SK-N-SH treated with all-trans-retinoic acid at 6 μM for 48 hours (cell line): Measurements from ENCODE around the gene MAGI3.

Experiments
- ATAC-seq: fragments of 200-7000 bp; cut with Tn5 transposase; 3 replicates; pipeline ENCODE4 v1.9.1; 2020; ENCODE audit warnings: mild to moderate bottlenecking, moderate library complexity
- ARNTL ChIP-seq: fragments of 450-650 bp; formaldehyde crosslinking; IDR thresholded peaks from 2 replicates; pipeline ENCODE4 v1.5.0; 2020; ENCODE audit warnings: low read depth, mild to moderate bottlenecking, moderate library complexity, borderline replicate concordance
- BACH2 ChIP-seq: fragments of 250-450 bp; sonication (Bioruptor Pico); IDR thresholded peaks from 2 replicates; pipeline ENCODE4 v1.9.0; 2021; ENCODE audit warnings: mild to moderate bottlenecking, borderline replicate concordance
- CREB5 ChIP-seq: fragments of 250-450 bp; sonication (Bioruptor Pico); IDR thresholded peaks from 2 replicates; pipeline ENCODE4 v1.5.1; 2020; ENCODE audit warnings: low read depth, mild to moderate bottlenecking, moderate library complexity
- CSRNP3 ChIP-seq: fragments of 250-450 bp; sonication (Bioruptor Pico); IDR thresholded peaks from 2 replicates; pipeline ENCODE4 v1.5.1; 2021; ENCODE audit warnings: mild to moderate bottlenecking, moderate library complexity
- ESRRG ChIP-seq: fragments of 250-450 bp; sonication (Bioruptor Pico); IDR thresholded peaks from 2 replicates; pipeline ENCODE4 v1.6.1; 2021; ENCODE audit warnings: mild to moderate bottlenecking
- GLIS3 ChIP-seq: fragments of 250-450 bp; sonication (Bioruptor Pico); IDR thresholded peaks from 2 replicates; pipeline ENCODE4 v1.5.0; 2020; ENCODE audit warnings: mild to moderate bottlenecking, moderate library complexity
- ISL1 ChIP-seq: fragments of 250-450 bp; sonication (Bioruptor Pico); IDR thresholded peaks from 2 replicates; pipeline ENCODE4 v2.1.2; 2022; ENCODE audit warnings: mild to moderate bottlenecking, moderate library complexity
- OSR1 ChIP-seq: fragments of 250-450 bp; sonication (Bioruptor Pico); IDR thresholded peaks from 2 replicates; pipeline ENCODE4 v1.8.0; 2022; ENCODE audit warnings: moderate library complexity, mild to moderate bottlenecking, inconsistent platforms
- PATZ1 ChIP-seq: fragments of 250-450 bp; sonication (Bioruptor Pico); IDR thresholded peaks from 2 replicates; pipeline ENCODE4 v1.8.0; 2020; ENCODE audit warnings: mild to moderate bottlenecking, moderate library complexity, borderline replicate concordance
- POU6F1 ChIP-seq: fragments of 250-450 bp; sonication (Bioruptor Pico); IDR thresholded peaks from 2 replicates; pipeline ENCODE4 v1.8.0; 2021; ENCODE audit warnings: low read depth, mild to moderate bottlenecking, moderate library complexity, borderline replicate concordance
- PPARA ChIP-seq: fragments of 250-450 bp; sonication (Bioruptor Pico); IDR thresholded peaks from 2 replicates; pipeline ENCODE4 v1.5.0; 2020; ENCODE audit warnings: mild to moderate bottlenecking, borderline replicate concordance
- RARB ChIP-seq: fragments of 250-450 bp; sonication (Bioruptor Pico); IDR thresholded peaks from 2 replicates; pipeline ENCODE4 v1.8.0; 2021; ENCODE audit warnings: mild to moderate bottlenecking, moderate library complexity
- SNAI2 ChIP-seq: fragments of 250-450 bp; sonication (Bioruptor Pico); IDR thresholded peaks from 2 replicates; pipeline ENCODE4 v1.5.0; 2020; ENCODE audit warnings: mild to moderate bottlenecking, moderate library complexity
- TOX ChIP-seq: fragments of 250-450 bp; sonication (Bioruptor Pico); IDR thresholded peaks from 2 replicates; pipeline ENCODE4 v1.8.0; 2021; ENCODE audit warnings: mild to moderate bottlenecking, moderate library complexity, borderline replicate concordance
- TSHZ2 ChIP-seq: fragments of 250-450 bp; sonication (Bioruptor Pico); IDR thresholded peaks from 2 replicates; pipeline ENCODE4 v1.5.0; 2020; ENCODE audit warnings: mild to moderate bottlenecking, moderate library complexity
- ZC3H10 ChIP-seq: fragments of 250-450 bp; sonication (Bioruptor Pico); IDR thresholded peaks from 2 replicates; pipeline ENCODE4 v1.5.1; 2021; ENCODE audit warnings: mild to moderate bottlenecking, moderate library complexity
- ZFP3 ChIP-seq: fragments of 250-450 bp; sonication (Bioruptor Pico); IDR thresholded peaks from 2 replicates; pipeline ENCODE4 v1.5.0; 2020; ENCODE audit warnings: mild to moderate bottlenecking, moderate library complexity
- ZFP30 ChIP-seq: fragments of 450-650 bp; formaldehyde crosslinking; IDR thresholded peaks from 2 replicates; pipeline ENCODE4 v1.5.0; 2022; ENCODE audit warnings: mild to moderate bottlenecking, moderate library complexity
- ZNF565 ChIP-seq: fragments of 450-650 bp; formaldehyde crosslinking; conservative IDR thresholded peaks from 2 replicates; pipeline ENCODE4 v1.5.0; 2020; ENCODE audit warnings: low read depth, mild to moderate bottlenecking, moderate library complexity
- ZNF70 ChIP-seq: fragments of 450-650 bp; formaldehyde crosslinking; IDR thresholded peaks from 2 replicates; pipeline ENCODE4 v1.5.0; 2020; ENCODE audit warnings: mild to moderate bottlenecking, moderate library complexity
- ZNF8 ChIP-seq: fragments of 450-650 bp; formaldehyde crosslinking; IDR thresholded peaks from 2 replicates; pipeline ENCODE4 v1.5.0; 2020; ENCODE audit warnings: mild to moderate bottlenecking, moderate library complexity

Gene MAGI3

GRCh38 chr1:113434081-113434873 lies 44.0 kb downstream of the MAGI3 start:
- no peak for TF ChIP-seq PATZ1
- TF ChIP-seq TOX (CRISPR knock-in tag): no peak
- no peak for TF ChIP-seq SNAI2 (CRISPR knock-in tag)
- no peak for TF ChIP-seq CSRNP3 (CRISPR knock-in tag)
- no peak for TF ChIP-seq ARNTL
- no peak for TF ChIP-seq ZNF8
- no peak for TF ChIP-seq POU6F1
- no peak for TF ChIP-seq ISL1 (CRISPR knock-in tag)
- TF ChIP-seq PPARA (CRISPR knock-in tag): no peak
- TF ChIP-seq TSHZ2: no peak
- no peak for TF ChIP-seq RARB (CRISPR knock-in tag)
- no peak for TF ChIP-seq ZFP30 (CRISPR knock-in tag)
- no peak for TF ChIP-seq ZNF565 (CRISPR knock-in tag)
- TF ChIP-seq CREB5 (CRISPR knock-in tag): no peak
- TF ChIP-seq ESRRG (CRISPR knock-in tag): no peak
- no peak for TF ChIP-seq ZC3H10 (CRISPR knock-in tag)
- TF ChIP-seq, all 23 proteins: peak for 0
- no peak for ATAC-seq

GRCh38 chr1:113434874-113435175 lies 44.5 kb downstream of the MAGI3 start:
- no peak for ATAC-seq
- no peak for TF ChIP-seq BACH2 (CRISPR knock-in tag)
- TF ChIP-seq ESRRG (CRISPR knock-in tag): no peak
- TF ChIP-seq RARB (CRISPR knock-in tag): no peak
- TF ChIP-seq ZC3H10 (CRISPR knock-in tag): no peak
- no peak for TF ChIP-seq OSR1 (CRISPR knock-in tag)
- no peak for TF ChIP-seq GLIS3 (CRISPR knock-in tag)
- no peak for TF ChIP-seq CREB5 (CRISPR knock-in tag)
- TF ChIP-seq PATZ1: no peak
- TF ChIP-seq SNAI2 (CRISPR knock-in tag): no peak
- no peak for TF ChIP-seq ZNF70 (CRISPR knock-in tag)
- TF ChIP-seq POU6F1: no peak
- TF ChIP-seq TOX (CRISPR knock-in tag): no peak
- TF ChIP-seq ARNTL: no peak
- TF ChIP-seq ISL1 (CRISPR knock-in tag): no peak
- no peak for TF ChIP-seq TSHZ2
- TF ChIP-seq ZFP3 (CRISPR knock-in tag): no peak
- TF ChIP-seq, all 23 proteins: peak for 0
